Measurements from ENCODE around the gene ATG7.

Gene ATG7

DNA sequence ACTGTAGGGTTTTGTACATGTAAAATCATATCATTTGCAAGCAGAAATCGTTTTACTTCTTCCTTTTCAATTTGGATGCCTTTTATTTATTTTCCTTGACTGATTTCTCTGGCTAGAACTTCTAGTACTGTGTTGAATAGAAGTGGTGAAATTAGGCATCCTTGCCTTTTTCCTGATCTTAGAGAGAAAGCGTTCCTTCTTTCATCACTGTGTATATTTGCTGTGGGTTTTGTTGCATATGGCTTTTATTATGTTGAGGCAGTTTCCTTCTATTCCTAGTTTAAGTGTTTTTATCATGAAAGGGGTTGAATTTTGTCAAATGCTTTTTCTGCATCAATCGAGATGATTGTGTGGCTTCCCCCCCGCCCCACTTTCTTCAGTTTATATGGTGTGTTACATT is 140.9 kb downstream of the ATG7 start:
- no peak overlapping the region for H3K4me3 Mint-ChIP-seq
- H3K4me1 Mint-ChIP-seq (ENCODE audit: low read depth) = peaks cover 2% of the 10 kb centered on the region
- H3K36me3 Mint-ChIP-seq (ENCODE audit: low read depth) = peaks cover 30% of the 10 kb centered on the region
- H3K9me3 Mint-ChIP-seq = peaks cover 41% of the 10 kb centered on the region
- no peak overlapping the region for H3K27ac Mint-ChIP-seq
- no peaks in the 10 kb centered on the region for H3K27me3 Mint-ChIP-seq (ENCODE audit: low read depth)

GRCh38 chr3:11415099-11415498 is 142.9 kb downstream of the ATG7 start:
- H3K4me3 Mint-ChIP-seq = no peak overlapping the region
- peaks cover 12% of the 10 kb centered on the region for H3K36me3 Mint-ChIP-seq (ENCODE audit: low read depth)
- peaks cover 23% of the 10 kb centered on the region for H3K9me3 Mint-ChIP-seq
- peaks cover 2% of the 10 kb centered on the region for H3K4me1 Mint-ChIP-seq (ENCODE audit: low read depth)
- no peak overlapping the region for H3K27ac Mint-ChIP-seq
- no peaks in the 10 kb centered on the region for H3K27me3 Mint-ChIP-seq (ENCODE audit: low read depth)

DNA sequence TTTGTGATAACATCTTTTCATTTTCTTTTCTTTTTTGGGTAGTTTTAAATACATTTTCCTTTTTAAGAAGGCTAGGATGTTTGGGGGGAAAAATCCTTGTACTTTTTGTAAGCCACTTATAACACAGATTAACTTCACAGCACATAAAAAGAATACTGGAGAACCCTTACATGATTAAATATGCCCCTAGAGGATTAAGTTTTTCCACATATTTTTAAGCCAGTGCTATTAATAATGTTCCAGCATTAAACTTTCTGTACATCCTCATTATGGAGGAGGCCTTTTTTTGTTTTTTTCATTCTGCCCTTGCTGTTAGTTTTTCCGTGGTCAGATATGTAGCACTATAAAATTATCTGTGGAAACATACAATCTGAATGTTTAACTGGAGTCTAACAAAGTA is 147.9 kb downstream of the ATG7 start:
- Mint-ChIP-seq H3K9me3 (no peaks in the 10 kb centered on the region), H3K4me3 (no peak overlapping the region), H3K27ac (no peak overlapping the region), H3K4me1 (ENCODE audit: low read depth) (no peaks in the 10 kb centered on the region), H3K27me3 (ENCODE audit: low read depth) (no peaks in the 10 kb centered on the region), H3K36me3 (ENCODE audit: low read depth) (no peaks in the 10 kb centered on the region)

GRCh38 chr3:11422291-11422690 is 150.1 kb downstream of the ATG7 start:
- Mint-ChIP-seq H3K36me3 (ENCODE audit: low read depth) (peaks cover 7% of the 10 kb centered on the region), H3K27ac (no peak overlapping the region), H3K4me3 (no peak overlapping the region), H3K9me3 (no peaks in the 10 kb centered on the region), H3K27me3 (ENCODE audit: low read depth) (no peaks in the 10 kb centered on the region), H3K4me1 (ENCODE audit: low read depth) (no peaks in the 10 kb centered on the region)

GRCh38 chr3:11423868-11424267 is 151.7 kb downstream of the ATG7 start:
- no peaks in the 10 kb centered on the region for H3K9me3 Mint-ChIP-seq
- H3K27me3 Mint-ChIP-seq (ENCODE audit: low read depth) = no peaks in the 10 kb centered on the region
- H3K36me3 Mint-ChIP-seq (ENCODE audit: low read depth) = peaks cover 10% of the 10 kb centered on the region
- no peak overlapping the region for H3K4me3 Mint-ChIP-seq
- no peaks in the 10 kb centered on the region for H3K4me1 Mint-ChIP-seq (ENCODE audit: low read depth)
- no peak overlapping the region for H3K27ac Mint-ChIP-seq

- H3K4me1 Mint-ChIP-seq (ENCODE audit: low read depth) = no peaks in the 10 kb centered on the region
- H3K27me3 Mint-ChIP-seq (ENCODE audit: low read depth) = no peaks in the 10 kb centered on the region
- no peak overlapping the region for H3K4me3 Mint-ChIP-seq
- no peaks in the 10 kb centered on the region for H3K9me3 Mint-ChIP-seq
- H3K27ac Mint-ChIP-seq = no peak overlapping the region
- peaks cover 12% of the 10 kb centered on the region for H3K36me3 Mint-ChIP-seq (ENCODE audit: low read depth)
Measured at GRCh38 chr3:11424277-11424676, 152.1 kb downstream of the ATG7 start.

DNA sequence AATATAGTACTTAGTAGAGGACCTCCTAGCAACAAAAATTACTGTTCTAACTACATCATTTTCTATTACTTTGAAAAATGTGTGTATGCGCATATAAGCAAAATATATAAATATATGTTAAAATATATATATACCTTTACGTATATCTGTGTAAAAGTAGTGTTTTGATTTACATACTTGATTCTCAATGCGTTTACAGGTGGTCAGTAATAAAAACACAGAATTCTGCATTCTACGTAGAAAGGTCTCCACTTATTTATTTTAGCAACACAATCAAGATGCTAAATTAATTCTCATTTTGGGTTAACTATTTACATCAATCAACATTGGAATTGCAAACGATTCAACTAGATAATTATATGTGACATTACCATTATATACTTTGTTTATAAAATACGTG is 158.0 kb downstream of the ATG7 start:
- H3K9me3 Mint-ChIP-seq = no peaks in the 10 kb centered on the region
- no peaks in the 10 kb centered on the region for H3K27me3 Mint-ChIP-seq (ENCODE audit: low read depth)
- H3K36me3 Mint-ChIP-seq (ENCODE audit: low read depth) = peaks cover 12% of the 10 kb centered on the region
- no peak overlapping the region for H3K4me3 Mint-ChIP-seq
- H3K27ac Mint-ChIP-seq = no peak overlapping the region
- peaks cover 1% of the 10 kb centered on the region for H3K4me1 Mint-ChIP-seq (ENCODE audit: low read depth)

DNA sequence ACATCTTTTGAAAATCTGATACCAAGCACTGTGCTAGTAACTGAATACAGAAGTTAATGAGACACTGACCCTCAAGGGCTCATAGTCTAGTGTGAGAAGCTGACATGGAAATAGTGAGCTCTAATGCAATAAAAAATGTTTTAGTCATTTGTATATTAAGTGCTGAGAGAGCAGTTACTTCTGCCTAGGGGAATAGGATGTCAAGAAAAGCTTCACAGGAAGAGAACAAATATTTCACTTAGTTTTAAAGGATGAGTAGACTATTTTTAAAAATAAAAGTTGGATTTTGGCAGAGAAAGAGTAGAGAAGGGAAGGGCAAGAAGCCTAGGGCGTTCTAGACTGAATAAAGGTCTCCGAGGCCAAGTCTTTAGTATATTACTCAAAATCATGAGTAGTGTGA is 158.4 kb downstream of the ATG7 start:
- no peak overlapping the region for H3K4me3 Mint-ChIP-seq
- no peak overlapping the region for H3K27ac Mint-ChIP-seq
- no peaks in the 10 kb centered on the region for H3K9me3 Mint-ChIP-seq
- no peaks in the 10 kb centered on the region for H3K27me3 Mint-ChIP-seq (ENCODE audit: low read depth)
- H3K36me3 Mint-ChIP-seq (ENCODE audit: low read depth) = peaks cover 12% of the 10 kb centered on the region
- H3K4me1 Mint-ChIP-seq (ENCODE audit: low read depth) = peaks cover 1% of the 10 kb centered on the region

DNA sequence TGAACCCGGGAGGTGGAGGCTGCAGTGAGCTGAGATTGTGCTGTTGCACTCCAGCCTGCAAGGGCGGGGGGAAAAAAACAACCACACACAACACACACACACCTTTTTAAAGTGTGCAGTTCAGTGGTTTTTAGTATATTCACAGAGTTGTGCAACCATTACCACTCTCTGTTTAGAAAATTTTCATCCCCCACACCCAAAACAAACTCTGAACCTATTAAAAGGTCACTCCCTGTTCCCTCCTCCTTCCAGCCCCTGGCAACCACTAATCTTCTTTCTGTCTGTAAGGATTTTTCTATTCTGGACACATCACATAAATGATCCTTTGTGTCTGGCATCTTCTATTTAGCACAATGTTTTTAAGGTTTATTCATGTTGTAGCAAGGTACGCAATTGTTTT is 159.1 kb downstream of the ATG7 start:
- H3K4me3 Mint-ChIP-seq = no peak overlapping the region
- H3K36me3 Mint-ChIP-seq (ENCODE audit: low read depth) = peaks cover 12% of the 10 kb centered on the region
- peaks cover 1% of the 10 kb centered on the region for H3K4me1 Mint-ChIP-seq (ENCODE audit: low read depth)

GRCh38 chr3:11434017-11434526 is 161.9 kb downstream of the ATG7 start:
- H3K27ac Mint-ChIP-seq = no peak overlapping the region
- H3K36me3 Mint-ChIP-seq (ENCODE audit: low read depth) = no peaks in the 10 kb centered on the region
- no peak overlapping the region for H3K4me3 Mint-ChIP-seq

More for the DNA sequence above, 159.1 kb downstream of the ATG7 start:
- H3K27me3 Mint-ChIP-seq (ENCODE audit: low read depth) = no peaks in the 10 kb centered on the region
- H3K27ac Mint-ChIP-seq = no peak overlapping the region
- no peaks in the 10 kb centered on the region for H3K9me3 Mint-ChIP-seq

DNA sequence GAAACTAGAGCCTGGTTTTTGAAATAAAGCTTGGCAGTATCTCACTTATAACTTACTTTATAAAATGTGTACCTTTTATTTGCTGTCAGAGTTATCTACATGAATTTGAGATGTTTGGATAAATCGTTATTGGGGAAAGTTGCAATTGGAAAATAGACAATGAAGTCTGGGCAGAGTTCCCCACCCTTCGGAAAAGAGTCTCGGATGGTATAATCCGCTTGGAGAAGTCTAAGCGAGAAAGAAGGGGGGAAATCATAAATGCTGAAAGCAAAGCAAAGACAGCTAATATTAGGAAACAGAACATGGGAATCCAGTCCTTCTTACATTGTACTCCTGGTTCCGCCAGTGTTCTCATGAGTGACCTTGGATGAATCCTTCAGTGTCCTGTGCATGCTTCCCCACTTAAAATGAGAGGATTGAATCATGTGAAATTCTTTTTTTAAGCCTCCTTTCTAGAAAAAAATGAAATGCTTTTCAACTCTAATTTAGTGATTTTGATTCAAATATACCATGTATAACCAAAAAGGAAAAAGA is 162.4 kb downstream of the ATG7 start:
- Mint-ChIP-seq H3K4me3 (no peak overlapping the region), H3K27ac (no peak overlapping the region)

More at GRCh38 chr3:11434017-11434526, 161.9 kb downstream of the ATG7 start:
- no peaks in the 10 kb centered on the region for H3K9me3 Mint-ChIP-seq
- H3K4me1 Mint-ChIP-seq (ENCODE audit: low read depth) = peaks cover 3% of the 10 kb centered on the region
- H3K27me3 Mint-ChIP-seq (ENCODE audit: low read depth) = no peaks in the 10 kb centered on the region

DNA sequence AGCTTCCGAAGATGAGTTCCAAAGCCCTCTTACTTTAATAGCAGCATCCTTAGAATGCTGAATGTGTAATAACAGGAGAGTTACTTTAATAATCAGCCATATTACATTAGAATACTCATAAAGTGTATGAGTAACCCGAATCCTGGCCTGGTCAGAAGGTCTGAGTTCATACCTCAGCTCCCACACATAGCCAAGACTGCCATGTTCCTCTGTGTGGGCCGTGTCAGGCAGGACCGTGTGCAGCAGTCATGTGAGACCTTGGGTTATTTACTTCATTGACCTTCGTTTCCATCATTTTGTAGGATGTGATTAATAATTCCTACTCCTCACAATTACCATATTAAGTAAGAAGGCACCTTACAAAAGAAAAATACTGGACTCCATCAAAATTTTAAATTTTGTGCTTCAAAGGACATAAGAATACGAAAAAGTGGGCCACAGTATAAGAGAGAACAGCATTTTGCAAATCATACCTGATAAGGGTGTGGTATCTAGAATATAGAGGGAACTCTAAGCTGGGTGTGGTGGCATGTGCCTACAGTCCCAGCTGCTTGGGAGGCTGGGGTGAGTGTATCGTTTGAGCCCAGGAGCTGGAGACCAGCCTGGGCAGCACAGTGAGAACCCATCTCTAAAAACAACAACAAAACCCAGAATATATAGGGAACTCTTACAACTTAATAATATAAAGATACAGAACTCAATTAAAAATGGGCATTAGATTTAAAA is 163.4 kb downstream of the ATG7 start:
- no peak overlapping the region for H3K4me3 Mint-ChIP-seq
- no peaks in the 10 kb centered on the region for H3K9me3 Mint-ChIP-seq
- H3K27ac Mint-ChIP-seq = no peak overlapping the region
- H3K36me3 Mint-ChIP-seq (ENCODE audit: low read depth) = no peaks in the 10 kb centered on the region
- H3K27me3 Mint-ChIP-seq (ENCODE audit: low read depth) = no peaks in the 10 kb centered on the region
- H3K4me1 Mint-ChIP-seq (ENCODE audit: low read depth) = peaks cover 3% of the 10 kb centered on the region

More for the DNA sequence above, 162.4 kb downstream of the ATG7 start:
- H3K36me3 Mint-ChIP-seq (ENCODE audit: low read depth) = no peaks in the 10 kb centered on the region
- H3K4me1 Mint-ChIP-seq (ENCODE audit: low read depth) = peaks cover 3% of the 10 kb centered on the region
- no peaks in the 10 kb centered on the region for H3K9me3 Mint-ChIP-seq
- H3K27me3 Mint-ChIP-seq (ENCODE audit: low read depth) = no peaks in the 10 kb centered on the region

DNA sequence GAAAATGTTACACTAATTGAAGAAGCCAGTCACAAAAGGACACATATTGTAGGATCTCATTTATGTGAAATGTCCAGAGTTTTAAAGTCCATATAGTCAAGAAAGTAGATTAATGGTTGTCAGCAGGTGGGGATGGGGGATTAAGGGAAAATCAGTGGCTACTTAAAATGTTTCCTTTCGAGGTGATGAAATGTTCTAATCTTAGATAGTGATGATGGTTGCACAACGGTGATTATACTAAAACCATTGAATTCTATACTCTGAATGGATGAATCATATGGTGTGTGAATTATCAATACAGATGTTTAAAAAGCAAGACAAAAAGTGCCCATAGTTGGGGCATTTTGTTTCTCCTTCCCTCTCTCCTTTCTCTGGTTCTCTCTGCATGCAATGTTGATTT is 164.6 kb downstream of the ATG7 start:
- H3K4me1 Mint-ChIP-seq (ENCODE audit: low read depth) = peaks cover 3% of the 10 kb centered on the region
- H3K27ac Mint-ChIP-seq = no peak overlapping the region
- H3K4me3 Mint-ChIP-seq = no peak overlapping the region
- H3K36me3 Mint-ChIP-seq (ENCODE audit: low read depth) = no peaks in the 10 kb centered on the region
- H3K9me3 Mint-ChIP-seq = no peaks in the 10 kb centered on the region
- H3K27me3 Mint-ChIP-seq (ENCODE audit: low read depth) = no peaks in the 10 kb centered on the region

- Mint-ChIP-seq H3K36me3 (ENCODE audit: low read depth) (no peaks in the 10 kb centered on the region), H3K4me1 (ENCODE audit: low read depth) (peaks cover 3% of the 10 kb centered on the region), H3K27ac (no peak overlapping the region), H3K27me3 (ENCODE audit: low read depth) (no peaks in the 10 kb centered on the region), H3K4me3 (no peak overlapping the region), H3K9me3 (no peaks in the 10 kb centered on the region)
Measured at GRCh38 chr3:11437506-11437905, 165.3 kb downstream of the ATG7 start.

GRCh38 chr3:11438646-11439045 is 166.4 kb downstream of the ATG7 start:
- Mint-ChIP-seq H3K27ac (no peak overlapping the region), H3K9me3 (no peaks in the 10 kb centered on the region), H3K4me3 (no peak overlapping the region), H3K4me1 (ENCODE audit: low read depth) (peaks cover 3% of the 10 kb centered on the region), H3K36me3 (ENCODE audit: low read depth) (peaks cover 3% of the 10 kb centered on the region), H3K27me3 (ENCODE audit: low read depth) (no peaks in the 10 kb centered on the region)
